ENCODE measurements around the gene SNX25. TPM values are rescaled to one million over a fixed set of nuclear protein-coding genes. Genes with fewer than 3 reads are reported as not detected.
"Not testable (repeated sequence)": the region's sequence is repeated elsewhere in the genome, so short reads cannot be mapped to it uniquely, and the experiment has no call there.

The SNX25 gene
- total and polyA plus RNA-seq, 10 of the 15 experiments (the other 5 are each of a cell fraction or from before 2014, with no cell fraction given) = 11.2 to 117 (median 62.8) TPM

GRCh38 chr4:185324361-185324760, 115.0 kb downstream of the SNX25 start:
- H3K4me3 ChIP-seq; H3K79me2 ChIP-seq (ENCODE audit: control insufficient read depth, insufficient read depth, low read length); H3K27me3 ChIP-seq (replicated peaks in 1 of 2; ENCODE audit: control insufficient read depth in 2 of 2, insufficient read depth in 2 of 2, low read length in 1 of 2); H3K9me3 ChIP-seq (replicated peaks; ENCODE audit: control insufficient read depth, insufficient read depth, low read length); FAIRE-seq; ATAC-seq; H3K9ac ChIP-seq (ENCODE audit: control insufficient read depth, insufficient read depth, low read length); H3K27ac ChIP-seq (ENCODE audit: control insufficient read depth, insufficient read depth); RAD21 ChIA-PET (ENCODE audit: unreplicated experiment); DNase-seq (ENCODE audit: low read depth, low spot score); in situ Hi-C loops (cut with MboI); H4K20me1 ChIP-seq (ENCODE audit: control insufficient read depth, insufficient read depth); H2AFZ ChIP-seq (ENCODE audit: control insufficient read depth, low read depth, low read length); H3K4me2 ChIP-seq (ENCODE audit: control insufficient read depth, insufficient read depth); intact Hi-C loops (cut with micrococcal nuclease; ENCODE audit: unreplicated experiment); BruUV-seq (replicated peaks): not testable (repeated sequence)
- ChIA-PET POLR2A (interaction anchor here (1.0 to 1.1 kb wide), 2 partner anchors 13 to 26 kb away, joined by 3 to 6 read pairs; no protein-coding TSS in a partner anchor), CTCF (interaction anchor here (1.0 kb wide), 1 partner anchor 9 kb away, joined by 3 read pairs; no protein-coding TSS in a partner anchor), SMC1A (ENCODE audit: uncharacterized antibody, unreplicated experiment) (interaction anchor here (1.9 kb wide), 1 partner anchor 17 kb away, joined by 4 read pairs; no protein-coding TSS in a partner anchor)
- H3K36me3 ChIP-seq (ENCODE audit: control insufficient read depth in 2 of 2, insufficient read depth in 2 of 2, low read length in 1 of 2) = peaks cover 3 to 24% of the 10 kb centered on the region in 2 experiments
- peaks cover 11% of the 10 kb centered on the region for H3K4me1 ChIP-seq (ENCODE audit: control insufficient read depth, insufficient read depth, low read length)
- WGBS (ENCODE audit: insufficient coverage, insufficient replicate concordance, low lambda C conversion rate, missing lambda C conversion rate) = 93% methylated on average over 6 of the region's 6 CpGs

GRCh38 chr4:185325721-185326120, 116.3 kb downstream of the SNX25 start:
- ATAC-seq; FAIRE-seq; H3K79me2 ChIP-seq (ENCODE audit: control insufficient read depth, insufficient read depth, low read length); H3K27me3 ChIP-seq (replicated peaks in 1 of 2; ENCODE audit: control insufficient read depth in 2 of 2, insufficient read depth in 2 of 2, low read length in 1 of 2); intact Hi-C loops (cut with micrococcal nuclease; ENCODE audit: unreplicated experiment); in situ Hi-C loops (cut with MboI); H3K9ac ChIP-seq (ENCODE audit: control insufficient read depth, insufficient read depth, low read length); H2AFZ ChIP-seq (ENCODE audit: control insufficient read depth, low read depth, low read length); H3K9me3 ChIP-seq (replicated peaks; ENCODE audit: control insufficient read depth, insufficient read depth, low read length); H4K20me1 ChIP-seq (ENCODE audit: control insufficient read depth, insufficient read depth); H3K4me2 ChIP-seq (ENCODE audit: control insufficient read depth, insufficient read depth); H3K4me3 ChIP-seq; POLR2A ChIA-PET; RAD21 ChIA-PET (ENCODE audit: unreplicated experiment); H3K27ac ChIP-seq (ENCODE audit: control insufficient read depth, insufficient read depth); BruUV-seq (replicated peaks); DNase-seq (ENCODE audit: low read depth, low spot score); CTCF ChIA-PET: not testable (repeated sequence)
- SMC1A ChIA-PET (ENCODE audit: uncharacterized antibody, unreplicated experiment) = interaction anchor here (1.4 to 1.6 kb wide), 2 partner anchors 9 to 14 kb away, joined by 3 to 4 read pairs; no protein-coding TSS in a partner anchor
- WGBS (ENCODE audit: insufficient coverage, insufficient replicate concordance, low lambda C conversion rate, missing lambda C conversion rate) = 95% methylated on average over 1 of the region's 1 CpG
- peaks cover 19% of the 10 kb centered on the region for H3K4me1 ChIP-seq (ENCODE audit: control insufficient read depth, insufficient read depth, low read length)
- H3K36me3 ChIP-seq (ENCODE audit: control insufficient read depth in 2 of 2, insufficient read depth in 2 of 2, low read length in 1 of 2) = peaks cover 3 to 25% of the 10 kb centered on the region in 2 experiments
